Epidermal melanocyte (primary cell): ENCODE results near the gene STX2.
"Not testable (repeated sequence)": the region's sequence is repeated elsewhere in the genome, so short reads cannot be mapped to it uniquely, and the experiment has no call there.

Source experiments
- DNase-seq: peaks from one replicate; pipeline ENCODE4 v3.0.0; 2011; ENCODE audit warnings: low spot score; ENCODE audit not compliant: insufficient read length

STX2 gene

DNA sequence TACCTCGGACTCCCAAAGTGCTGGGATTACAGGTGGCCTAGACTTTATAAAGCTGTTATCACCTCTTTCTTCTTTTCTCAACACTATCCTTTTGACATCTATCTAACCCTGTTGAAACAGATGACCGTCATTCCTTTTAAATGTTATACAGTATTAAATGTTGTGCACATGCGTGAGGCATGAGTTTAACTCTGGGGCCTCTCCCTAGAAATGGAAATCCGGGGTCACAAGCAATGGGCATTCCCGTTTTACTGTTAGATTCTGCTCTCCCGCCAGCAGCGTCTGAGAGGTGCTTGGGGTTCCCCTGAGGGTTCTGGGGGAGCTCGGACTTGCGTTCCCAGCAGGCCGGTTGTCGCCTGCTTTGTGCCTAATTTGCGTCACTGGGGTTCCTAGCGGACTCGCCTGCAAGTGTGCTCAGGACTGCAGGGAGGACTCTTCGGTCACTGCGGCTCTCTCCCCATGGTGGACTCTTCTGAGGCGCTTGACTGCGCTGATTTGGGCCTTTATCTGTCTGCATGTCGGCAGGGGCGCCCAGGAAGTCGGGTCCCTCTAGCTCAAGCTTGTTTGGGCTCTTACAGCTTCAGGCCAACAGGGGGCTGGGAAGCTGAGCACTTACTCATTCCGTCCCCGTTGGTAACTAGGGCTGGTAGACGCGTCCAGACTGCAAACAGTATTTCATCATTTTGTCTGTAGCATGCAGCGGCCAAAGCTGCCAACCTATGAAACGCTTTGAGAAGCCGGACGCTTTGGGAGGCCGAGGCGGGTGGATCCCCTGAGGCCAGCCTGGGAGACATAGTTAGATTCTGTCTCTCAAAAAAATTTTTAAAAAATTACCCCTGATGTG lies 31.6 kb upstream of the STX2 start:
- DNase-seq = peak; percentile 61

DNA sequence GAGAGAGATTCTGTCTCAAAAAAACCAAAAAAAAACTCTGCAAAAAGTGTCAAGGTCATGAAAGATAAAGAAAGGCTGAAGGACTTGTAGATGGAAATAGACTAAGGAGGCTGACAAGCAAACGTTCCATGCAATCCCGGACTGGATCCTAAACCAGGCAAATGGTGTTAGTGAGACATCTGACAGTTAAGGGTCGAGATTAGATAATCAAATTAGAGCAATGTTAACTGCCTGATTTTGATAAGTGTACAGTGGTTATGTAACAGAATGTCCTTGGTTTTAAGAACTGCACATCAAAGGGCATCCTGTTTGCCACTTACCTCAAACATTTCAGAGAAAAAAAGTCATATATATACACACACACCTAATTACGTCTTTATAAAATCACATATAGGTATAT lies 29.4 kb upstream of the STX2 start:
- DNase-seq = no peak

DNA sequence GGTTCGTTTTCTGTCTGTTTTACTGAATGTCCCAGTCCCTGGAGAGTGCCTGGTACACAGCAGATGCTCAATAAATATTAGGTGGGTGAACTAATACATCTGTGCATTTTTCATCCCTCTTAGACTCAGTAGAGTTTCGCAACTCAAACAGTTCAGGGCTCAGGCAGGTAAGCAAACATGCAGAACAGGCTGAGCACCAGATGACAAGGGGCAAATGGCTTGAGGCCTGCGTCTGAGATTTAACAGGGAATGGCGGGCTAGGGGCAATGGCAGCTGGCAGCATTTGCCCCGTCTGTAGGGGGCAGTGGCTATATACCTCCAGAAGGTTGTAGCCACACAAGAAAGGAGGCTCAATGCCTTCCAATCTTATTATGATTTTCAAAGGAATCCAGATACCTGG lies 24.2 kb upstream of the STX2 start:
- no peak for DNase-seq

DNA sequence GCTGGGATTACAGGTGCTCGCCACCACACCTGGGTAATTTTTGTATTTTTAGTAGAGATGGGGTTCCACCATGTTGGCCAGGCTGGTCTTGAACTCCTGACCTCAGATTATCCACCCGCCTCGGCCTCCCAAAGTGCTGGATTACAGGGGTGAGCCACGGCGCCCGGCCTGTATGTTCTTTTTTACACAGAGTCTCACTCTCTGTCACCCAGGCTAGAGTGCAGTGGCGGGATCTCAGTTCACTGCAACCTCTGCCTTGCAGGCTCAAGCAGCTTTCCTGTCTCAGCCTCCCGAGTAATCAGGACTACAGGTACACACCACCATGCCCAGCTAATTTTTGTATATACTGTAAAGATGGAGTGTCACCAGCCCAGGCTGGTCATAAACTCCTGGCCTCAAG lies 23.7 kb upstream of the STX2 start:
- not testable (repeated sequence) for DNase-seq

DNA sequence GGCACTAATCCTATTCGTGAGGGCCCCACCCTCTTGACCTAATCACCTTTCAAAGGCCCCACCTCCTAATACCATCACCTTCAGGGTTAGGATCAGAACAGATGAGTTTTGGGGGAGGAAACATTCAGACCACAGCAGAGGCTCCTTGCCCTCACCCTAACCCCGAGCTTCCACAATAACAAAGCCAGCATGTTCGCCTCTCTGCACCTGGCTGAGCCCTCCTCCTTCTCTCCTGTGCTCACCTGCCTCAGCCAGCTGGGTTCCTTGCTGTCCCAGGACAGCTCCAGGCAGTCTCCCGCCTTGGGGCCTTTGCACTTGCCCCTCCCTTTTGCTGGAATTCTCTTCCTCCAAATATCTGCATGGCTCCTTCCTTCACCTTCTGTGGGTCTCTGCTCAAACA lies 23.1 kb upstream of the STX2 start:
- no peak for DNase-seq

DNA sequence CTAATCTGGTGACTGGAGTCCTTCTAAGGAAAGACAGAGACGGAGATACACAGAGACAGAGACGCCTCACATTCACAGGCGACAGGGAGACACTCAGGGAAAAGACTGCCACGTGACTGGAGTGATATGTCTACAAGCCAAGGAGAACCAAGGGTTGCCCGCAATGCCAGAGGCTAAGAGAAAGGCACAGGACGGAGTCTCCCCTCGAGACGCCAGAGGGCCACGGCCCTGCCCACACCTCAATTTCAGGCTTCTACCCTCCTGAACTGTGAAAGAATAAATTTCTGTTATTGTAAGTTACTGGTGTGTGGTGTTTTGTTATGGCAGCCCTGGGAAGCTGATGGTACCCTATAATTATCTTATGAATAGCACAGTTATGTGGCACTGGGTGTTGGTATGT lies 21.3 kb upstream of the STX2 start:
- DNase-seq = no peak

DNA sequence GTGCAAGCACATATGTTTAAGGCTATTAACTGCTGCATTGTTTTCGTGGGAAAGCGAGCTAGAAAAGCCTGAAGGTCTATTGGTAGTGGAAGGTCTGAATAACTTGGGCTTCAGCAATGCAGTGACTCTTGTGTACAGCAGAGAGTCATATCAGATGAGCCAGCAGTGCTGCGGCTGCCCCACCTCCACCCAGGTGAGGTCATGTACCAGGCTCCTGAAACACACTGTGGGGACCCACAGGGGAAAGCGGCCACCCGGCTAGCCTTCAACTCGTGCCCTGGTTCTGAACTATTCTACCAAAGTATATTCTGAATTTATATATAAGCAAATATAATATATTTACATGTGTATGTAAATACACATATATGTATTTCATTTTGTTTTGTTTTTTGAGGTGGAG lies 20.1 kb upstream of the STX2 start:
- DNase-seq = no peak

DNA sequence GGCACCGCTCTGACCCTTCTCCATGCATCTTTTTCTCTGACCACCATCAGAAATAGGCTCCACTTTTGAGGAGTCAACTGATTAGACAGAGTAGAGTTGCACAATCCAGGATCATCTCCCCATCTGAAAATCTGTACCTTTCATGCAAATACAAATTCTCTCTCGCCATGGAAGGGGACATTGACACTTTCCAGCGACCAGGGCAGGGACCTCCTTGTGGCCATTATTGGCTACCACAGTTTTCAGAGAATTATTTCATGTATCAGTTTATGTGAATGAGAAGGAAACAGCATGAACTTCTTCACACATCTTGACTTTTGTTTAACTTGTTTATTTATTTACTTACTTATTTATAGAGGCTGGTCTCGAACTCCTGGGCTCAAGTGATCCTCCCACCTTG lies 19.0 kb upstream of the STX2 start:
- no peak for DNase-seq

DNA sequence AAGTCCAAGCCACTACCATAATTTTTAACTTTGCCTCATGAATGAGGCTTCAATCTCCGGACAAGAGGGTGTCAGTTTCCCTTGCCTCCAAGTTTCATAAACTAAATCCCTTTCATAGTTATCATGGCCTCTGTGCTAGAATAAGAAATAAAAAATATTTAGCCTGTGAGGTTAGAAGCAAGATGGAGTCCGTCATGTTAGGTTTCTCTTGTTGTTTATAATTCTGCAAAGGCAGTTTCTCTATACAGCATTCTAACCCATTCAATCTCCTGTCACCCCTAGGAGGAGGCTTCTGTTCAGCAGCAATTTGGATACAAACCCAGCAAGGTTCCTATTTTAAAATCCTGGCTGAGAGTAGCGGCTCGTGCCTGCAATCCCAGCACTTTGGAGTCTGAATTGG lies 17.0 kb upstream of the STX2 start:
- DNase-seq = no peak

DNA sequence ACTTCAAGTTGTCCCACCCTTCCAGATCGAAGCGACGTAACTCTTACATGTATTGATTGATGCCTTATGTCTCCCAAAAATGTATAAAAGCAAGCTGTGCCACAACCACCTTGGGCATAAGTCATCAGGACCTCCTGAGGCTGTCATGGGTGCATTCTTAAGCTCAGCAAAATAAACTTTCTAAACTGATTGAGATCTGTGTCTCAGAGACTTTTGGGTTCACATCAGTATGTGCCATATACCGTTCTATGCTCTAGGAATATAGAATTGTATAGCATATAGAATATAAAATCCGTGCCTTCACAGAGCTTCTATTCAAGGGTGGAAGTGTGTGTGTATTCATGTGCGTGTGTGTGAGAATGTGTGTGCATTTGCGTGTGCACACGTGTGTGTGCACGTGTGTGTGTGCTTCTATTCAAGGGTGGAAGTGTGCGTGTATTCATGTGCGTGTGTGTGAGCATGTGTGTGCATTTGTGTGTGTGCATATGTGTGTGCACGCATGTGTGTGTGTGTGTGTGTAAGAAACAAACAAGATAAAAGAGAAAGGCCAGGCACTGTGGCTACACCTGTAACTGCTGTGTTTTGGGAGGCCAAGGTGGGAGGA lies 11.5 kb upstream of the STX2 start:
- no peak for DNase-seq

DNA sequence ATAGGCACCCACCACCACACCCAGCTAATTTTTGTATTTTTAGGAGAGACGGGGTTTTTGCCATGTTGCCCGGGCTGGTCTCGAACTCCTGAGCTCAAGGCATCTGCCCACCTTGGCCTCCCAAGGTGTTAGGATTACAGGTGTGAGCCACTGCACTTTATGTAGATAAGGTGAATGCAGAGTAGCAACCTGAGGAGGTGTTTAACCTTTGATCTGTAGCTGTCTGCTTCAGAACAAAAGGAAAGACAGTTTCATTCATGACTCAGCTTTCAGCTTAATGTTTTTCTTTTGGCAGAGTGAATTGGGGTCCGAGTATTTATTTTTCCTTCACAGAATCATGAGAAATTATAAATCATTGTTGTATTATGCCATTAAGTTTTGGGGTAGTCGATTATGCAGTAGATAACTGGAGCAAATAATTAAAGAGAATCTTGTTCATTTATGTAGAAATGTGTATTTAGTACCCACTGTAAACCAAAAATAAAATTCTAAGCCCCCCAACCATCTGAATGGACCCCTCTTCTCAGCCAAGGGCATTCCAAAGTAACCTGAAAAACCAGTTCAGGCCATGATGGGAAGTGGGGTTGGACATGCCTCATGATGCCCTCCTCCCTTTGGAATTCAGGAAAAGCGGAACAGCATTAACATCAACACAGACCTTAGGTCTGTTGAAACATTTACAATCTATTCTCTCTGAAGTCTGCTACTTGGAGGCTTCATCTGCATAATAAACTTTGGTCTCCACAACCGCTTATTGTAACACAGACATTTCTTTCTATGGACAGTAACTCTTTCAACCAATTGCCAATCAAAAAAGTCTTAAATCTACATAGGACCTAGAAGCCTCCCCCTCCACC lies 10.7 kb upstream of the STX2 start:
- no peak for DNase-seq

DNA sequence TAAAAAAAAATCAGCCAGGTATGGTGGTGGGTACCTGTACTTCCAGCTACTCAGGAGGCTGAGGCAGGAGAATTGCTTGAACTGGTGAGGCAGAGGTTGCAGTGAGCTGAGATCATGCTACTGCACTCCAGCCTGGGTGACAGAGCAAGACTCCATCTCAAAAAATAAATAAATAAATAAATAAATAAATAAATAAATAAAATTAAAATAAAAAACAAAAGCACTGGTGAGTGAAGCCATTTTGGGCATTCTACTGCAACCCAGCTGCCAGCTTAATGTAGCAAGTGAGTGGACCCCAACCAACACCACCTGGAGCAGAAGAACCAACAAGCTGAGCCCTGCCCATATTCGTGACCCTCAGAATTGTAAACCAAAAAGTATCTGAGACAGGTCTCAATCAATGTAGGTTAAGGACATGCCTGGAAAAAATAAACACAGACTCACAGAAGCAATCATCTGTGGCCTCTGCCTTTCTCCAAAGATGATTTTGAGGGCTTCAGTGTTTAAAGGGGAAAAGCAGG lies 9.8 kb upstream of the STX2 start:
- not testable (repeated sequence) for DNase-seq

DNA sequence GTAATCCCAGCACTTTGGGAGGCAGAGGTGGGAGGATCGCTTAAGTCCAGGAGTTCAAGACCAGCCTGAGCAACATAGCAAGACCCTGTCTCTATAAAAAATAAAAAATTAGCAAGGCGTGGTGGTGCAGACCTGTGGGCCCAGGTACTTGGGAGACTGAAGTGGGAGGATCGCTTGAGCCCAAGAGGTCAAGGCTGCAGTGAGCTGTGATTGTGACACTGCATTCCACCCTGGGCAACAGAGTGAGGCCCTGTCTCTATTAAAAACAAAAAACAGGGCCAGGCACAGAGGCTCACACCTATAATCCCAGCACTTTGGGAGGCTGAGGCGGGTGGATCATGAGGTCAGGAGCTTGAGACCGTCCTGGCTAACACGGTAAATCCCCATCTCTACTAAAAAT lies 9.1 kb upstream of the STX2 start:
- not testable (repeated sequence) for DNase-seq

DNA sequence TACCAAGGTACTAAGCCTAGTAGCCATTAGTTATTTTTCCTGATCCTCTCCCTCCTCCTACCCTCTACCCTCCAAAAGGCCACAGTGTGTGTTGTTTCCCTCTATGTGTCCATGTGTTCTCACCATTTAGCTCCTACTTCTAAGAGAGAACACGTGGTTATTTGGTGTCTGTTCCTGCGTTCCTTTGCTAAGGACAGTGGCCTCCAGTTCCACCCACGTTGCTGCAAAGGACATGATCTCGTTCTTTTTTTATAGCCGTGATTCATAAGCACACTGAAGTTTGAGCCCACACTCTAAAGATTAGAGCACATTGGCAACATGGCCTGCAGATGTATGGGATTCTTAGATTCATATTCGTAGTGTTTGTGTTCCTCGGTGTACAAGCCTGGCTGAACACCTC lies 8.1 kb upstream of the STX2 start:
- no peak for DNase-seq

DNA sequence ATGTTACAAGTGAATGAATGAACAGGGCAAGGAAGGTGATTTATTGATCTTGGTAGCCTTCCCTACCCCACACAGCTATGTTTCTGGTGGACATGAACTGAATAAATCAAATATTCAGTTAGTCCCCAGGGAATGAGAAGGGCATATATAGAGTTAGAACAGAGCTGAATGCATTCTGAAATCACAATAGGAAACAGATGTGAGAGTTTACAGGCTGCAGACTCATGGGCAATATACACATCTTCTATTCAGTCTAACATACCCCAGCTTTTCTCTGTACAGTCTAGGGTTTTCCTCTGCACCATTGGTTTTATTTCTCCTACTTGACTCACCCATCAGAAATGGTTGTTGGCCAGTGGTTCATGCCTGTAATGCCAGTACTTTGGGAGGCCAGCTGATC lies 7.3 kb upstream of the STX2 start:
- no peak for DNase-seq

DNA sequence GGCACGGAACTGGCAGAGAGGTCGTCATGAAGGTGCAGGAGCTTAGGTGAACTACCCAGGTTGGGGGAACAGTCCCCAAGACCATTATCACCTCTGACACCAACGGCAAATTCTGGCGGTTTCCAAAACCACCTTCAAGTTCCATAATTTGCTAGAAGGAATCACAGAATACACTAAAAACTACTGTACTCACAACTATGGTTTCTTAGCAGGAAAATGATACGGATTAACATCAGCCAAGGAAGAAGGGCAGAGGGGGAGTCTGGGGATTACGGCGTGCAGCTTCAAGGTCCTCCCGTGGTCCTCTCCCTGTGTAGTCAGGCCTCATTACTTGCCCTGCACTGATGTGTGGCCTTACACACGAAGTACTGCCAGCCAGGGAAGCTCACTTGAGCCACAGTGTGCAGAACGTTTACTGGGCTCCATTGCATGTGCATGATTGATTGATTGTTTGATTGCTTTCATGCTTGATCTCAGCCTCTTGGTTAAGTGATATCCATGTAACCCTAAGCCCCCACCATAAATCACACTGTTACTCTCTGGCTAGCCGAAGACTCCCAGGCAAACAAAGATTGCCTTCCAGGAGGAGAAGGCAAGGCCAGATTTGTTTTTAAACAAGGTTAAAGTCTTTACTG lies 837 bp upstream of the STX2 start:
- no peak for DNase-seq

DNA sequence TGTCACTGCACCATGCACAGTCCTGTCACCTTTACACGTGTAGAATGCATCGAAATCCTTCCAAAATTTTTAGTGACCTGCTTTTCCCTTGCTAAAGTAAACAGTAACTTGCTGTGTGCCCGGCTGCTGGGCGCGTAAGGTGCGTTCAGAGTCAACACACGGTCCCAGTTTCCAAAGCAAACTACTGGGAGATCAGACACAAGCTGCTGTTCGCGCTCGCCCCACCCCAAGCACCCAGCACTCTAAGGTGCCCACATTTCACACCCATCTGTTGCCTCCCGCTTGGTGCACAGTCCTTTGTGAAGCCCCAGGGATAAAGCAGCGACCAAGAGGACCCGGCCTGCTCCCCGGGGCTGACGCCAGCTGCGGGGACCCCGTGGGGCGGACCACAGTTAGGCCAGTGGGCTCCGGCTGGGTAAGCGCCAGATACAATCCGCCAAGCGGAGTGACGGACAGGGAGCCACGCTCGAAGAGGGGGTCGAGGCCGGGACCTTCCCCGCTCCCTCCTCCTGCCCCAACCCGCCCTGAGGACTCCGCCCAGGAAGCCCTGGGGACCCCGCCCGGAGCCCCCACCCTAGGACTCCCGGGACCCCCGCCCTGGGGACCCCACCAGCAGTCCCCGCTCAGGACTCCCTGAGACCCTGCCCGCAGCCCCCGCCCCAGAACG lies 633 bp downstream of the STX2 start:
- DNase-seq = no peak

DNA sequence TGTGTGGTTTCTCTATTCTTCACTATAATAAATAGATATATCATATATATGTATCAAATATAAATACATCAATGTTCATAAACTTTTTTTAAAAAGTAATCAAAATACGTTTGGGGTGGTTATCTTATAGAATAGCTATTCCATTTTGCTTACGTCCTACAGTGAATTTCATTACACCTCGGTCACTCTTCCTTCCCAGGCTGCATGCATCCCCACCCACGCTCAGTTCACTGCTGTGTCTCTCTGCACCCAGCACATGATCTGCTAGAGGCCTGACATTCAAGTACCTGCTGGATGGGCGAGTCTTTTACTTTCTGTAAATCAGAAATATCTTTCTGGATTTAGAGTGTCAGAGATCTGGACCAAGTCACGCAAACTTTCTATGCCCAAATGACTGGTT lies 3.6 kb downstream of the STX2 start:
- no peak for DNase-seq

DNA sequence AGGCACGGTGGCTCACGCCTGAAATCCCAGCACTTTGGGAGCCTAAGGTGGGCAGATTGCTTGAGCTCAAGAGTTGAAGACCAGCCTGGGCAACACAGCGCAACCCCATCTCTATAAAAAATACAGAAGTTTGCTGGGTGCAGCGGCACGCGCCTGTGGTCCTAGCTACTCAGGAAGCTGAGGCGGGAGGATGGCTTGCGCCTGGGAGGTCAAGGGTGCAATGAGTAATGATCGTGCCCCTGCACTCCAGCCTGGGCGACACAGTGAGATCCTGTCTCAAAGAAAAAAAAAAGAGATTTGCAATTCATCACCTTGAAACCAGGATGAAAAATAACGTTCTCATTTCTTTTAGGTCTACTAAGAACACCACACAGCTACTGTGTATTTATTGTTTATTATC lies 4.0 kb downstream of the STX2 start:
- DNase-seq = no peak

DNA sequence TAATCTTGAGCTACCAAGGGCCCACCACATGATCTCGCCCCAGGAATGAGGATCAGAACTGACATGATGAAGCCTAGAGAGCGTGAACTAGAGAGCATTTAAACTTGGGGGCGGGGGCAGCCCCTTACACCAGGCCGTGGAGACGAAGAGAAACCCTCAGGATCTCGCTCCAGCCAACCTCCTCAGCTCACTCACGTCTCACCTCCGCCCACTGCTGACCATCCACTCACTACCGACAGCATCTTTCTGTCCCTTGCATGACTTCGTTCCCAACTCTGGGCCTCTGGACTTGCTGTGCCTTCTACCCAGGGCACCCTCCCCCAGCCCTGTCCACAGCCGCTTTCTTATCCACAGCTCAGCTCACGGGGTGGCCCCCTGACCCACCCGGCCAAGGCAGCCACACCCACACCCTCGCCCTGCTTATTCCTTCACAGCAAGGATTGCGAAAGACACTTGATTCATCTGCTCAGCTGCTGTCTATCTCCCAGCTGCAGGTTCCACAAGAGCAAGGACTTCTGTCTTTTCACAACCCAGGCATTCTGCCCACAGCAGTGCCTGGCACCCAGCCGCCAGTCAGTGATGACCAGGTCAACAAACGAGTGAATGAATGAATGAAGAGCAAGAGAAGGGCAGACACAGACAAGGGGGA lies 6.4 kb downstream of the STX2 start:
- DNase-seq = no peak
